ENCODE results near the gene SUFU.
"Not testable (repeated sequence)": the region's sequence is repeated elsewhere in the genome, so short reads cannot be mapped to it uniquely, and the experiment has no call there.

The SUFU gene

GRCh38 chr10:102654969-102655368, 151.2 kb downstream of the SUFU start:
- no peak for DNase-seq

- DNase-seq = no peak
Observed at GRCh38 chr10:102656026-102656425, 152.3 kb downstream of the SUFU start.

- DNase-seq = no peak
Observed at GRCh38 chr10:102656791-102657371, 153.1 kb downstream of the SUFU start.

GRCh38 chr10:102657451-102657850, 153.7 kb downstream of the SUFU start:
- DNase-seq = no peak

- DNase-seq = no peak
Observed at GRCh38 chr10:102657984-102658724, 154.4 kb downstream of the SUFU start.

- no peak for DNase-seq
Observed at GRCh38 chr10:102658802-102659201, 155.0 kb downstream of the SUFU start.

GRCh38 chr10:102660888-102661657, 157.3 kb downstream of the SUFU start:
- peak; percentile 76 for DNase-seq

- peak; percentile 17 for DNase-seq
Observed at GRCh38 chr10:102661658-102662028, 157.9 kb downstream of the SUFU start.

- DNase-seq = no peak
Observed at GRCh38 chr10:102665904-102666509, 162.2 kb downstream of the SUFU start.

- DNase-seq = not testable (repeated sequence)
Observed at GRCh38 chr10:102667411-102667810, 163.6 kb downstream of the SUFU start.

GRCh38 chr10:102668326-102669107, 164.7 kb downstream of the SUFU start:
- no peak for DNase-seq

- no peak for DNase-seq
Observed at GRCh38 chr10:102669206-102670064, 165.7 kb downstream of the SUFU start.

- no peak for DNase-seq
Observed at GRCh38 chr10:102670065-102670670, 166.4 kb downstream of the SUFU start.

- no peak for DNase-seq
Observed at GRCh38 chr10:102670871-102671434, 167.2 kb downstream of the SUFU start.

GRCh38 chr10:102673236-102673818, 169.6 kb downstream of the SUFU start:
- no peak for DNase-seq

GRCh38 chr10:102673819-102674511, 170.2 kb downstream of the SUFU start:
- DNase-seq = peak; percentile 66

GRCh38 chr10:102674566-102674965, 170.8 kb downstream of the SUFU start:
- DNase-seq = no peak

- no peak for DNase-seq
Observed at GRCh38 chr10:102675011-102675665, 171.4 kb downstream of the SUFU start.
